HEK293T (cell line): ENCODE results near the gene GFI1.

ENCODE experiments used
- BHLHE40 ChIP-seq: fragments of 450-650 bp; IDR thresholded peaks from 2 replicates; pipeline ENCODE4 v1.6.1; 2016; ENCODE audit warnings: mild to moderate bottlenecking, moderate library complexity, borderline replicate concordance
- ELF4 ChIP-seq: fragments of 450-650 bp; IDR thresholded peaks from 2 replicates; pipeline ENCODE4 v1.6.1; 2017; ENCODE audit warnings: antibody characterized with exemption
- FOXA1 ChIP-seq: fragments of 450-650 bp; IDR thresholded peaks from 2 replicates; pipeline ENCODE4 v1.6.1; 2016; ENCODE audit warnings: mild to moderate bottlenecking
- L3MBTL2 ChIP-seq: fragments of 450-650 bp; conservative IDR thresholded peaks from 2 replicates; pipeline ENCODE4 v1.6.1; 2016; ENCODE audit warnings: mild to moderate bottlenecking
- NFRKB ChIP-seq: fragments of 450-650 bp; IDR thresholded peaks from 2 replicates; pipeline ENCODE4 v1.6.1; 2016; ENCODE audit warnings: mild to moderate bottlenecking, moderate library complexity

- TF ChIP-seq L3MBTL2 (no peak), ELF4 (no peak), NFRKB (no peak), BHLHE40 (no peak), FOXA1 (no peak)
Measured at GRCh38 chr1:92505015-92505692, 18.4 kb upstream of the GFI1 start.
